DND-41 (cell line): ENCODE data around the gene POLK.

Experiments
- EZH2 ChIP-seq: IDR thresholded peaks from 3 replicates; pipeline ENCODE4 v1.6.1; 2012; ENCODE audit warnings: borderline replicate concordance, low read depth, mild to moderate bottlenecking, moderate library complexity, low read length, inconsistent platforms; ENCODE audit not compliant: severe bottlenecking
- TF ChIP-seq, protein P1 (sequence below): IDR thresholded peaks from 2 replicates; pipeline ENCODE4 v1.5.1; 2012; ENCODE audit warnings: borderline replicate concordance, low read length, moderate library complexity, mild to moderate bottlenecking; ENCODE audit not compliant: poor library complexity, severe bottlenecking; ENCODE audit errors: extremely low read depth

DNA sequence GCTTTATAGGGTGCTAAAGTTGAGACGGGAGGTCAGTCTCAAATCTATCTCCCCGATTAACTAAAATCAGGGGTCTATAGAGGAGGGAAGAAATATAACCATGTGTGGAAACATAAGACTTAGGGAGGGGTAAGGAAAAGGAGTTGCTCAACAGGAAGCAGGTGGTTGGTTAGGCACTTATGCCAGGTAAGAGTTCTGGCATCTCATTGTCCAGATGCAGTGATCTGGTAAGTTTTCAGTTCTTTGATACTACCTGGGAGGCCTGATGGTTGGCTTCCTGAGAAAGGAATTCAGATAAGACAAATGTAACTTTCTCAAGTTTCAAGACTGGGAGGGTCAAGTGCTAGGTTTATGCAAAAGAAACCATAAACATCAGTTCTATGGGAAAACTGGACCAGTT, 48.0 kb upstream of the POLK start:
- TF ChIP-seq, protein P1, sequence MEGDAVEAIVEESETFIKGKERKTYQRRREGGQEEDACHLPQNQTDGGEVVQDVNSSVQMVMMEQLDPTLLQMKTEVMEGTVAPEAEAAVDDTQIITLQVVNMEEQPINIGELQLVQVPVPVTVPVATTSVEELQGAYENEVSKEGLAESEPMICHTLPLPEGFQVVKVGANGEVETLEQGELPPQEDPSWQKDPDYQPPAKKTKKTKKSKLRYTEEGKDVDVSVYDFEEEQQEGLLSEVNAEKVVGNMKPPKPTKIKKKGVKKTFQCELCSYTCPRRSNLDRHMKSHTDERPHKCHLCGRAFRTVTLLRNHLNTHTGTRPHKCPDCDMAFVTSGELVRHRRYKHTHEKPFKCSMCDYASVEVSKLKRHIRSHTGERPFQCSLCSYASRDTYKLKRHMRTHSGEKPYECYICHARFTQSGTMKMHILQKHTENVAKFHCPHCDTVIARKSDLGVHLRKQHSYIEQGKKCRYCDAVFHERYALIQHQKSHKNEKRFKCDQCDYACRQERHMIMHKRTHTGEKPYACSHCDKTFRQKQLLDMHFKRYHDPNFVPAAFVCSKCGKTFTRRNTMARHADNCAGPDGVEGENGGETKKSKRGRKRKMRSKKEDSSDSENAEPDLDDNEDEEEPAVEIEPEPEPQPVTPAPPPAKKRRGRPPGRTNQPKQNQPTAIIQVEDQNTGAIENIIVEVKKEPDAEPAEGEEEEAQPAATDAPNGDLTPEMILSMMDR = no peak
- TF ChIP-seq EZH2 = no peak
